Activated CD4-positive, alpha-beta T cell treated with anti-CD3 and anti-CD28 coated beads for 1 hour (primary cell): Measurements from ENCODE around the gene ZDHHC14.
"Not testable (repeated sequence)": the region's sequence is repeated elsewhere in the genome, so short reads cannot be mapped to it uniquely, and the experiment has no call there.

ENCODE experiments used
- DNase-seq: peaks from one replicate; pipeline ENCODE4 v3.0.0-alpha.2; 2020

Gene ZDHHC14

GRCh38 chr6:157381631-157382621 is 936 bp downstream of the ZDHHC14 start:
- DNase-seq = peak; percentile 37

GRCh38 chr6:157382821-157383220 is 1.8 kb downstream of the ZDHHC14 start:
- DNase-seq = no peak

- DNase-seq = no peak
These were observed 2.5 kb downstream of the ZDHHC14 start for GRCh38 chr6:157383471-157383870.

- DNase-seq = not testable (repeated sequence)
These were observed 4.0 kb downstream of the ZDHHC14 start for GRCh38 chr6:157384962-157385361.

- DNase-seq = no peak
These were observed 4.5 kb downstream of the ZDHHC14 start for GRCh38 chr6:157385482-157385881.

GRCh38 chr6:157386023-157386422 is 5.0 kb downstream of the ZDHHC14 start:
- no peak for DNase-seq

- no peak for DNase-seq
These were observed 5.5 kb downstream of the ZDHHC14 start for GRCh38 chr6:157386454-157386853.

- no peak for DNase-seq
These were observed 7.9 kb downstream of the ZDHHC14 start for GRCh38 chr6:157388924-157389323.

- no peak for DNase-seq
These were observed 9.5 kb downstream of the ZDHHC14 start for GRCh38 chr6:157390273-157391060.

- no peak for DNase-seq
These were observed 12.1 kb downstream of the ZDHHC14 start for GRCh38 chr6:157392927-157393668.

- no peak for DNase-seq
These were observed 12.8 kb downstream of the ZDHHC14 start for GRCh38 chr6:157393669-157394327.

GRCh38 chr6:157395199-157395598 is 14.2 kb downstream of the ZDHHC14 start:
- not testable (repeated sequence) for DNase-seq

GRCh38 chr6:157396026-157396425 is 15.0 kb downstream of the ZDHHC14 start:
- DNase-seq = no peak

- DNase-seq = no peak
These were observed 16.7 kb downstream of the ZDHHC14 start for GRCh38 chr6:157397660-157398059.

- no peak for DNase-seq
These were observed 17.2 kb downstream of the ZDHHC14 start for GRCh38 chr6:157398151-157398550.

GRCh38 chr6:157400676-157401075 is 19.7 kb downstream of the ZDHHC14 start:
- no peak for DNase-seq

- no peak for DNase-seq
These were observed 20.8 kb downstream of the ZDHHC14 start for GRCh38 chr6:157401734-157402338.

- DNase-seq = no peak
These were observed 22.2 kb downstream of the ZDHHC14 start for GRCh38 chr6:157402996-157403685.

GRCh38 chr6:157403686-157404051 is 22.7 kb downstream of the ZDHHC14 start:
- no peak for DNase-seq

- no peak for DNase-seq
These were observed 25.0 kb downstream of the ZDHHC14 start for GRCh38 chr6:157405986-157406385.

GRCh38 chr6:157406661-157407060 is 25.7 kb downstream of the ZDHHC14 start:
- DNase-seq = no peak
